GM21723 (cell line): ENCODE data around the gene RERE.

Experiments
- ATAC-seq: cut with Tn5 transposase; IDR thresholded peaks from one replicate; pipeline ENCODE4 v1.9.1; 2021; ENCODE audit warnings: mild to moderate bottlenecking, moderate library complexity; ENCODE audit not compliant: unreplicated experiment

The RERE gene

DNA sequence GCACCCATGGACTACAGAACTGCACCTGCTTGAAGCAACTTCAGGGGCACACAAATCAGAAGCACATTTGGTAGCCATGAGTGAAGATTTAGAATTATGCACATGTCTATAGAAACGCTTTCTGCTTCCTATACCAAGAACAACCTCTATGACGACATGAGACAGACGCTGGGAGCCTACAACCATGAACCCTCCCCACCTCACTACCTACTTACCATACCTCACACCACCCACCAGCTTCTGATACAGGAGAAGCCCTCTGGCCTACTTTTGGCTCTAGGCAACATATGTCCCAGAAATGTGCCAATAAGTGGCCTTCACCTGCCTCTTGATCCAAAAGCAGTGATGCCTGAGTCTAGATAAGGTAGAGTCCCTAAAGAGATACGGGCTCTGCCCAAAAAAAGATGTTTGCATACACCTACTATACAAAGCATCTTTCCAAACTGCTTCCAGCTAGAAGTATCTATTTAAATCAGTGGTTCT, 441.0 kb downstream of the RERE start:
- ATAC-seq = no peak

DNA sequence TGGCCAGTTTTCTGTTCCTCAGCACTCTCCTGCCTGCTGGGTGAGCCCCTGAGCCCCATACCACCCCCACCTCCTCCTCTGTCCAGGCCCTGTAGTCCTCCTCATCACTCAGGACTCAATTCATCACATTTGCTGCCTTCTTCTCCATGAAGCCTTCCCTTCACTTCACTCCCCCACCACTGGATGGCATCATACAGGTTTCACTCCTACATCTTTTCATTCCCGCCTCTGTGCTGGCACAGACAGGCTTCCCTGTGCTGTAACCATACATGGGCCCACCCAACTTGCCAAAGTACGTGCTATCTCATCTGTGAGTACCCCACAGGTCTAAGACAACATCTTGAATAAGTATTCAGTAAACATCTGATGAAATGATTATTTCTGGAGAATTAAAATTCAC, 442.6 kb downstream of the RERE start:
- no peak for ATAC-seq

DNA sequence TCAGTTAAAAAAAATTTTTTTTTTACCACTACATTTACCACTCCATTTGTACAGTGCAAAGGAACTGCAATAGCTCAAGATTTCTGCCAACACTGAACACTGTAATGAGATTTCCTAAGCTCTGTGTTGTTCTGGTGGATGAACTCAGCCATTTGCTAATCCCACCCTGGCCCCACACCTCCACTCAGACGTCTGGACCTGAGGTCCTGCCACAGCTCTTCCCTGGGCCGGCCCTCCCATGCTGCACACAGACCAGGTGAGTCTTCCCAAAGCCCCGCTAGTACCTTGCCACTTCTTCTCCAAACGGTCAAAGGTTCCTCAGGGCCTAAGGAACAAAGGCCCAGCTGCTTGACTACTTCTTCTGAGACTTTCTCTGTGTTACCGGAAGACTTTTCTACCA, 443.1 kb downstream of the RERE start:
- no peak for ATAC-seq

GRCh38 chr1:8373581-8374241, 443.7 kb downstream of the RERE start:
- ATAC-seq = no peak

DNA sequence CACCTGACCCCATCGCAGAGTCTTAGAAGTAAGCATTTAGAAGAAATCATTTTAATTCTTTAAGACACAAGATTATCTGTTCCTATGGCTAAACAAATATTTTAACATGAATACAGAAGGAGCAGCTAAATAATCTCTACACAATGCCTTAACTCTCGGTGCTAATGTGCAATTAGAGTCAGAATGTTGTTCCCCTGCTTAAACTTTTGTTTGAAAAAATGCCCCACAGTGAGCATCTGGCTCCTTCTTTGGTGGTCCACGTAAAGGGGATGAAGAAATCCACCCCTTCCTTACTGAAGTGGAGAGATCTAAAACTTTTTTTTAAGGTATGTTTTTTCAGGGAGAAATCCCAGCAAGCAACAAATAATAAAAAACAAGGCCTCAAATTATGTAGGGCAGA, 444.3 kb downstream of the RERE start:
- ATAC-seq = no peak

GRCh38 chr1:8371372-8371991, 446.0 kb downstream of the RERE start:
- no peak for ATAC-seq

DNA sequence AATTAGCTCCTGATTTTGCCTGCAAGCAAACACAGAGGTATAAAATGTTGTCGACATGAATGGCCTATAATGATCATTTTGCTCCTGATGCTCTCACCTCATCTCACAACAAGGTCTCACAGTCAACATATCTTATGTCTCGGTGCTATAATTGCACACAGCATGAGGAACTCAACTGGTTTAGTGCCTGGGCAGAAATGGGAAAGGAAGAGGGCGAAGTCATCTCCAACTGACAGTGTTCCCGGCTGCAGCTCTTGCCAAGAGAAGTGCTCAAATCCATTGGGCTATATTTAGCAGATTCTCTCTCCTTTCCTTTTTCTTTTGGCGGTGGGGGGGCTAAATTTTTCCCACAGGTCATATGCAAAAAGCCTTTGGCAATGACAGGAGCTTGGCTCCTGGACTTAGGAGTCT, 446.5 kb downstream of the RERE start:
- no peak for ATAC-seq

GRCh38 chr1:8370046-8370881, 447.2 kb downstream of the RERE start:
- ATAC-seq = no peak

DNA sequence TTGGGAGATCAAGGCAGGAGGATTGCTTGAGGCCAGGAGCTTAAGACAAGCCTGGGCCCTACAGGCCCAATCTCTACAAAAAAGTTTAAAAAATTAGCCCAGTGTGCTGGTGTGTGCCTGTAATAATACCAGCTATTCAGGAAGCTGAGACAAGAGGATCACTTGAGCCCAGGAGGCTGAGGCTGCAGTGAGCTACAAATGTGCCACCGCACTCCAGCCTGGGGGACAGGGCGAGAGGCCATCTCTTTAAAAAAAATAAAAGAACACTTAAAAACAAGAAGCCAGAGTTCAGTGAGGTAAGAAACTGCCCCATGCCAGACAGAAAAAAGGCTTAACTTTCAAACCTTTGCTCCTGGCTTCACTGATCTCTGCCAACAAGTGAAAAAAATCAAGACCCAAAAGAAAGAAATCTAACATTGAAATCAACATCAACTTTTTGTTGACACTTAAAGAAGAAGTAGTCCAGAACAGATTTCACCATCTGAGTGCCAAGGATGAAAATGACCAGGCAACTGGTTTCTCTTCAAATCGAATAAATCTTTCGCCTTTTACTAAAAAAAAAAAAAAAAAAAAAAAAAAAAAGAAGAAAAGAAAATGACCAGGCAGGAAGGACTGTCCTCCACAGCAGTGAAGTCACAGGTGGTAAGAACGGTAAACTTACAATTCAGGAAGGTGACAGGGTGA, 448.3 kb downstream of the RERE start:
- ATAC-seq = no peak

DNA sequence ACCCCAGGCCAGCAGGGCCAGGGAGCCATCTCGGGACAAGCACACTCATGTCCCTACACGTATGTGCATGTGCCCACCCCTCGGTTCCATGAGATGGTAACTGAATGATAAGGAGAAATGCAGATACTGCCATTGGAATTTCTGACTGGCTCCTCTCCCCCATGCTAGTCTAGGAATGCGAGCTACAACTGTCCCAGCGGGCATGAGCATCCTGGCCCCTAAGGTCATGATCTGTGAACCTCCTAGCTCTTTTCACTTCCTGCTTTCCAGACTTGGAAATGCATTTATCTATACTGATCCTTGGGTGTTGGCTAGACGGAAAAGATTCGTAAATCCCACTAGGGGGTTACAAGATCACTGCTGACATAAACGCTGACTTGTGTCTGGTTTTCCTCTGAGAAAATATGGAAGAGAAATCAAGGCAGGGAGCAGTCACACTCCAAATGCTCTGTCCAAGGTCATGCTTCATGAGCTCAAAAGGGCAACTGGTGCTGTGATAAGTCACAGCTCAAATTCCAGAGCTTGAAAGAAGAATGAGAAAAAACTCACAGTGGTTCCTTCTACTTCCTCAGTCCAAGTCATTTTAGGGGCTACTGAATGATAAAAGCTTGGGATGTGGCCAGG, 449.8 kb downstream of the RERE start:
- no peak for ATAC-seq

GRCh38 chr1:8365661-8366362, 451.6 kb downstream of the RERE start:
- no peak for ATAC-seq

GRCh38 chr1:8364528-8365442, 452.7 kb downstream of the RERE start:
- no peak for ATAC-seq

- ATAC-seq = no peak
Measured at GRCh38 chr1:8363767-8364301, 453.6 kb downstream of the RERE start.

DNA sequence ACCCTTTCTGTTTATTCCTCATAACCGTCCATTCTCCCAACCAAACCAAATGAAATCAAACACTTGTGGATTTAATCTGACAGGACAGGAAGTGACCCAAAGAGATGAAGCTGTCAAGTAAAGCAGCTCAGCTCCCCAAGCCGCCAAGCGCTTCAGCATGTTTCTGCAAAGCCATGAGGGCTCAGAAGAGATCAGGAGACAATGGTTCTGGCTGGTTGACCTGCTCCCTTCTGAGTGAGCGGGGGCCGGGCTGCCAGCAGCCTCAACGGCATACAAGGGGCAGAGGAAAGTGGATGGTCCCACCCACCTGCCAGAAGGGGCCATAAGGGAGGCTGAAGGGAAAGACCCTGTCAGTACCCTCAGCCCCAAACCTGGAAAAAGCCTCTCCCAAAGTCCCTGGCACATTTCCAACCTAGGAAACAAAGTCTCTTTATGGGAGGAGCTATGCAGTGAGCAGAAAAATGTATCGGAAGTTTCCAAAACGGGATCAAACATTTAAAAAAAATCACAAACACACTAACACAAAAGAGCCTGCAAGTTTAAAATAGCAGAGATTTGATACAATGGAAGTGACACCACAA, 454.2 kb downstream of the RERE start:
- ATAC-seq = no peak

DNA sequence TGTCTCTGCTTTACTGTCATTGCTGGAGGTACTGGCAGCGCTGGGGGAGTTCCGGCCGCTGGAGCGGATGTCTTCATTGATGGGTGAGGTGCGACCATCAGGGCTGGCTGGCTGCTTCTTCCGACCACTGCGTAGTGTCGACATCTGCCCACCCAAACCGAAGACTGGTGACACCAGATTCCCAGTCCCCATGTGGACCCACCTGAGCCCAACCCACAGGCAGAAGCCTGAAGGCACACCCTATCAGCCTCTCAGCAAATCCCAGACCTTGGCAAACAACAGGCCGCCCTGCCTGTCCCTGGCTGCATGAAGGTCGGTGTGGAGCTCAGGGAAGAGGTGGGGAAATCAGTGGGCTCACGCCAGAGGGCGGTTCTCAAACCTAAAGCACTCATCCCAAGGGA, 454.7 kb downstream of the RERE start:
- ATAC-seq = no peak

- no peak for ATAC-seq
Measured at GRCh38 chr1:8361198-8361849, 456.1 kb downstream of the RERE start.

- no peak for ATAC-seq
Measured at GRCh38 chr1:8360493-8361197, 456.8 kb downstream of the RERE start.
